Measurements from ENCODE around the gene FHIT. TPM values are rescaled to one million over a fixed set of nuclear protein-coding genes. Genes with fewer than 3 reads are reported as not detected.

Gene FHIT
- total RNA-seq, 2 donors from 2014 or later, result 6.8 to 12.3 TPM

DNA sequence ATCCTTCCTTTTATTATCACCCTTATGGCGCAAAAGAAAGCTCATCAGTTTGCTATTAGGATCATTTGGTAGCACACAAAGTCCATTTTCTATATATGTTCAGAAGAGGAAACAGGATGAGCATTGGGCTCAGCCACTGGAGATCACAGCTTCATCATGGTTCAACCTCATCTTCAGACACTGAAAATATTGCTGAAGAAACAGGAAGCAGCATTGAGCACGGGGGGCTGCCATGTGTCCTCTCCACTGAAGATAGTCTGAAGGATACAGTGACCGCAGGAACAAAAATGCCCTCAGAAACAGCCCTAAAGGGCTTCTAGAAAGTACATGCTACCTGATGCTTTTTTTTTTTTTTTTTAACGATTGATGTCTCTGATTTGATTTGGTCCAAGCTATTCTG, 1366.2 kb downstream of the FHIT start:
- H3K4me3 ChIP-seq (ENCODE audit: low read length), result no peak overlapping the region
- H3K27ac ChIP-seq (ENCODE audit: low read depth, low read length), result no peak overlapping the region
- no peaks in the 10 kb centered on the region for H3K36me3 Mint-ChIP-seq (ENCODE audit: low read depth)
- no peak overlapping the region for H3K27ac Mint-ChIP-seq
- WGBS, 2 experiments (ENCODE audit: insufficient coverage in 1 of 2, insufficient read length in 1 of 2), result 86 to 89% methylated on average over 3 to 4 of the region's 4 CpGs
- no peak overlapping the region for H3K4me3 Mint-ChIP-seq
- no peaks in the 10 kb centered on the region for H3K27me3 Mint-ChIP-seq (ENCODE audit: insufficient read depth)
- no peak overlapping the region for H3K9ac ChIP-seq (ENCODE audit: extremely low read depth, low read length, poor library complexity, severe bottlenecking)
- peaks cover 4% of the 10 kb centered on the region for H3K4me1 Mint-ChIP-seq
- DNase-seq, result no peak
- no peaks in the 10 kb centered on the region for H3K9me3 Mint-ChIP-seq
- H3K27me3 ChIP-seq (ENCODE audit: control insufficient read depth, insufficient read depth, low read length, poor library complexity, severe bottlenecking), result no peaks in the 10 kb centered on the region
- TF ChIP-seq, protein P1, sequence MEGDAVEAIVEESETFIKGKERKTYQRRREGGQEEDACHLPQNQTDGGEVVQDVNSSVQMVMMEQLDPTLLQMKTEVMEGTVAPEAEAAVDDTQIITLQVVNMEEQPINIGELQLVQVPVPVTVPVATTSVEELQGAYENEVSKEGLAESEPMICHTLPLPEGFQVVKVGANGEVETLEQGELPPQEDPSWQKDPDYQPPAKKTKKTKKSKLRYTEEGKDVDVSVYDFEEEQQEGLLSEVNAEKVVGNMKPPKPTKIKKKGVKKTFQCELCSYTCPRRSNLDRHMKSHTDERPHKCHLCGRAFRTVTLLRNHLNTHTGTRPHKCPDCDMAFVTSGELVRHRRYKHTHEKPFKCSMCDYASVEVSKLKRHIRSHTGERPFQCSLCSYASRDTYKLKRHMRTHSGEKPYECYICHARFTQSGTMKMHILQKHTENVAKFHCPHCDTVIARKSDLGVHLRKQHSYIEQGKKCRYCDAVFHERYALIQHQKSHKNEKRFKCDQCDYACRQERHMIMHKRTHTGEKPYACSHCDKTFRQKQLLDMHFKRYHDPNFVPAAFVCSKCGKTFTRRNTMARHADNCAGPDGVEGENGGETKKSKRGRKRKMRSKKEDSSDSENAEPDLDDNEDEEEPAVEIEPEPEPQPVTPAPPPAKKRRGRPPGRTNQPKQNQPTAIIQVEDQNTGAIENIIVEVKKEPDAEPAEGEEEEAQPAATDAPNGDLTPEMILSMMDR (conservative IDR thresholded peaks at IDR 0.05), result no peak
- no peaks in the 10 kb centered on the region for H3K36me3 ChIP-seq (ENCODE audit: control insufficient read depth, insufficient read depth, low read length)
- no peaks in the 10 kb centered on the region for H3K4me1 ChIP-seq (ENCODE audit: control insufficient read depth, insufficient read depth, low read length)
- no peaks in the 10 kb centered on the region for H3K9me3 ChIP-seq (ENCODE audit: control insufficient read depth, low read length)

DNA sequence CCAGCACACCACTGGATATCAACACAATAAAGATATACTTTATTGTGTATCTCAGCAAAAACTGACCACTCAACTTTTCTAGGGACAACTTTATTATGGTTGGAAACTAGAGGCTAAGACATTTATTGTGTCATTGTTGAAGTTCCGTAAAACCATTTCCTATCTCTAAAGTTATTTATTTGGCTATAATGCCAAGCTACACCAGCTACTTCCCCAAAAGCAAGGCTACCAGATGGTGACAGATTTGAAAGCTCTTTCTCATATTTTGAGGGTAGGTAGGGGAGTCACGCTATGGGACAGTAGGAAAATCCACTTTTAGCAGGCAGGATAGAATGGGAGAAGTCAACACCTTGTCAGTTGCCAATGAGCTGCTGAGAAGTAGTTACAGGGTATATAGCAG, 1366.8 kb downstream of the FHIT start:
- TF ChIP-seq, protein P1 (conservative IDR thresholded peaks at IDR 0.05), result no peak
- H3K27ac ChIP-seq (ENCODE audit: low read depth, low read length), result no peak overlapping the region
- H3K27me3 ChIP-seq (ENCODE audit: control insufficient read depth, insufficient read depth, low read length, poor library complexity, severe bottlenecking), result no peaks in the 10 kb centered on the region
- no peaks in the 10 kb centered on the region for H3K36me3 Mint-ChIP-seq (ENCODE audit: low read depth)
- H3K27me3 Mint-ChIP-seq (ENCODE audit: insufficient read depth), result no peaks in the 10 kb centered on the region
- H3K4me1 ChIP-seq (ENCODE audit: control insufficient read depth, insufficient read depth, low read length), result no peaks in the 10 kb centered on the region
- no peak overlapping the region for H3K4me3 ChIP-seq (ENCODE audit: low read length)
- no peaks in the 10 kb centered on the region for H3K9me3 ChIP-seq (ENCODE audit: control insufficient read depth, low read length)
- no peak for DNase-seq
- H3K9me3 Mint-ChIP-seq, result no peaks in the 10 kb centered on the region
- H3K4me1 Mint-ChIP-seq, result peaks cover 4% of the 10 kb centered on the region
- no peak overlapping the region for H3K4me3 Mint-ChIP-seq
- H3K36me3 ChIP-seq (ENCODE audit: control insufficient read depth, insufficient read depth, low read length), result no peaks in the 10 kb centered on the region
- H3K9ac ChIP-seq (ENCODE audit: extremely low read depth, low read length, poor library complexity, severe bottlenecking), result no peak overlapping the region
- H3K27ac Mint-ChIP-seq, result no peak overlapping the region
- WGBS, 2 experiments (ENCODE audit: insufficient coverage in 1 of 2, insufficient read length in 1 of 2), result 91 to 100% methylated on average over 1 to 2 of the region's 2 CpGs

- H3K4me1 Mint-ChIP-seq, result peaks cover 4% of the 10 kb centered on the region
- 95 to 100% methylated on average over 1 to 2 of the region's 2 CpGs for WGBS, 2 experiments (ENCODE audit: insufficient coverage in 1 of 2, insufficient read length in 1 of 2)
Measured at GRCh38 chr3:59882746-59883145, 1368.5 kb downstream of the FHIT start.

More at GRCh38 chr3:59882746-59883145, 1368.5 kb downstream of the FHIT start:
- H3K36me3 ChIP-seq (ENCODE audit: control insufficient read depth, insufficient read depth, low read length), result no peaks in the 10 kb centered on the region
- H3K9me3 ChIP-seq (ENCODE audit: control insufficient read depth, low read length), result no peaks in the 10 kb centered on the region
- Mint-ChIP-seq H3K36me3 (ENCODE audit: low read depth) (no peaks in the 10 kb centered on the region), H3K27me3 (ENCODE audit: insufficient read depth) (no peaks in the 10 kb centered on the region), H3K4me3 (no peak overlapping the region), H3K9me3 (no peaks in the 10 kb centered on the region), H3K27ac (no peak overlapping the region)
- DNase-seq, result no peak
- H3K27ac ChIP-seq (ENCODE audit: low read depth, low read length), result no peak overlapping the region
- TF ChIP-seq, protein P1 (conservative IDR thresholded peaks at IDR 0.05), result no peak
- H3K4me1 ChIP-seq (ENCODE audit: control insufficient read depth, insufficient read depth, low read length), result no peaks in the 10 kb centered on the region
- no peak overlapping the region for H3K4me3 ChIP-seq (ENCODE audit: low read length)
- no peak overlapping the region for H3K9ac ChIP-seq (ENCODE audit: extremely low read depth, low read length, poor library complexity, severe bottlenecking)
- no peaks in the 10 kb centered on the region for H3K27me3 ChIP-seq (ENCODE audit: control insufficient read depth, insufficient read depth, low read length, poor library complexity, severe bottlenecking)
